ENCODE results near the gene FARS2.

DNA sequence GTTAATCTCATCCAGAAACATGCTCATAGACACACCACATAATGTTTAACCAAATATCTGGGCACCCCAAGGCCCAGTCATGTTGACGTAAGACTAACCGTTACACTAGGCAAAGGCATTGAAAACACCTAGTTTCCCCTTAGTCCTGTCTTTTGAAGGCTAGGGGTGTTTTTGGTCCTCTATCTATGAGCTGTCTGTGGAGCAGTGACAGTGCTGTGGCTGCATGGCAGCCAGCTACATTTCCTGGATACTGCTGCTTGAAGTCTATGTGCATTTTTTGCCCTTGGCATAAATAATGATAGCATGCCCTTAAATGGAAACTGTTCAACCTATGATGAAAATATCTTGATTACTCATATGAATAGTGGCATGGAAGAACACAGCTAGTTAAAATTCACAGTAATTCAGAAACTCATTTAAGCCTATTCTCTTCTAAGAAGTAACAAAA lies 18.6 kb downstream of the FARS2 start:
- TF ChIP-seq, protein P1, sequence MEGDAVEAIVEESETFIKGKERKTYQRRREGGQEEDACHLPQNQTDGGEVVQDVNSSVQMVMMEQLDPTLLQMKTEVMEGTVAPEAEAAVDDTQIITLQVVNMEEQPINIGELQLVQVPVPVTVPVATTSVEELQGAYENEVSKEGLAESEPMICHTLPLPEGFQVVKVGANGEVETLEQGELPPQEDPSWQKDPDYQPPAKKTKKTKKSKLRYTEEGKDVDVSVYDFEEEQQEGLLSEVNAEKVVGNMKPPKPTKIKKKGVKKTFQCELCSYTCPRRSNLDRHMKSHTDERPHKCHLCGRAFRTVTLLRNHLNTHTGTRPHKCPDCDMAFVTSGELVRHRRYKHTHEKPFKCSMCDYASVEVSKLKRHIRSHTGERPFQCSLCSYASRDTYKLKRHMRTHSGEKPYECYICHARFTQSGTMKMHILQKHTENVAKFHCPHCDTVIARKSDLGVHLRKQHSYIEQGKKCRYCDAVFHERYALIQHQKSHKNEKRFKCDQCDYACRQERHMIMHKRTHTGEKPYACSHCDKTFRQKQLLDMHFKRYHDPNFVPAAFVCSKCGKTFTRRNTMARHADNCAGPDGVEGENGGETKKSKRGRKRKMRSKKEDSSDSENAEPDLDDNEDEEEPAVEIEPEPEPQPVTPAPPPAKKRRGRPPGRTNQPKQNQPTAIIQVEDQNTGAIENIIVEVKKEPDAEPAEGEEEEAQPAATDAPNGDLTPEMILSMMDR (IDR thresholded peaks at IDR 0.05; ENCODE audit: poor library complexity, severe bottlenecking) = no peak
- TF ChIP-seq POLR2AphosphoS5 (IDR thresholded peaks at IDR 0.05) = no peak
- no peak for TF ChIP-seq MXI1 (conservative IDR thresholded peaks at IDR 0.05; ENCODE audit: poor library complexity, severe bottlenecking)
